IMR-90 (cell line): ENCODE results near the gene NCAPH2.

Source experiments
- BHLHE40 ChIP-seq: fragments of 150-350 bp; IDR thresholded peaks from 2 replicates; pipeline ENCODE4 v1.6.1; 2016; ENCODE audit warnings: mild to moderate bottlenecking, low read depth, low read length
- CHD1 ChIP-seq: IDR thresholded peaks from 2 replicates; pipeline ENCODE4 v1.6.1; 2012; ENCODE audit warnings: low read depth, low read length, improper control_type of control experiment
- MAFK ChIP-seq: IDR thresholded peaks from 2 replicates; pipeline ENCODE4 v1.6.1; 2012; ENCODE audit warnings: low read depth, low read length, improper control_type of control experiment
- MXI1 ChIP-seq: IDR thresholded peaks from 2 replicates; pipeline ENCODE4 v1.6.1; 2012; ENCODE audit warnings: low read depth, mild to moderate bottlenecking, low read length, moderate library complexity, borderline replicate concordance
- NFE2L2 ChIP-seq: fragments of 150-350 bp; IDR thresholded peaks from 2 replicates; pipeline ENCODE4 v1.6.1; 2016; ENCODE audit warnings: low read depth, mild to moderate bottlenecking, low read length
- POLR2A ChIP-seq: IDR thresholded peaks from 2 replicates; pipeline ENCODE4 v1.6.1; 2012; ENCODE audit warnings: mild to moderate bottlenecking, low read depth, low read length
- RAD21 ChIP-seq: IDR thresholded peaks from 2 replicates; pipeline ENCODE4 v1.6.1; 2012; ENCODE audit warnings: low read length, improper control_type of control experiment
- RCOR1 ChIP-seq: IDR thresholded peaks from 2 replicates; pipeline ENCODE4 v1.6.1; 2012; ENCODE audit warnings: mild to moderate bottlenecking, low read length, improper control_type of control experiment; ENCODE audit not compliant: insufficient replicate concordance
- RFX5 ChIP-seq: IDR thresholded peaks from 2 replicates; pipeline ENCODE4 v1.8.0; 2012; ENCODE audit warnings: low read depth, mild to moderate bottlenecking, low read length, moderate library complexity
- SMC3 ChIP-seq: fragments of 150-350 bp; IDR thresholded peaks from 2 replicates; pipeline ENCODE4 v1.6.1; 2016; ENCODE audit warnings: low read depth, mild to moderate bottlenecking, antibody characterized with exemption, low read length, moderate library complexity
- TF ChIP-seq, protein P1 (sequence below): conservative IDR thresholded peaks from 2 replicates; pipeline ENCODE4 v1.5.1; 2012; ENCODE audit warnings: mild to moderate bottlenecking, low read depth, low read length, improper control_type of control experiment
- TF ChIP-seq, protein P2 (sequence below): fragments of 150-350 bp; IDR thresholded peaks from 2 replicates; pipeline ENCODE4 v1.6.1; 2016; ENCODE audit warnings: low read depth, mild to moderate bottlenecking, low read length, moderate library complexity, borderline replicate concordance

DNA sequence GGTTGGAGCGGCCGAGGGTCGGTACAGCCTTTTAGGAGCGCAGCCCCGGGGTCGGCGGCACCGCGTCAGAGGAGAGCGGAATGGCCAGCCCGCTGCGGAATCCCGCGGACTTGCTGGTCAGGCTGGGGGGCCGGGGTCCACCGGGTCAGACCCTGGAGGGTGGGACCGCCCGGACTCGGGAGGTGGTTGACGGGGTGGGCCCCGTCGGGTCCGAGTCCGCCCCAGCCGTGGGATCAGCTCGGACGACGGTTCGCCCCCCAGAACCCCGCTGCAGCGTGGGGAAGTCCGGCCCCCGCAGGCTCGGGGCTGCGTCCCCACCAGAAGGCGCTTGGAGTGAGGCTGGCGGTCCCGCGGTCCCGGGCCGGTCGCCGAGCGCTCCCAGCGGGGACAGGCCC is 27.0 kb upstream of the NCAPH2 start:
- TF ChIP-seq, protein P1, sequence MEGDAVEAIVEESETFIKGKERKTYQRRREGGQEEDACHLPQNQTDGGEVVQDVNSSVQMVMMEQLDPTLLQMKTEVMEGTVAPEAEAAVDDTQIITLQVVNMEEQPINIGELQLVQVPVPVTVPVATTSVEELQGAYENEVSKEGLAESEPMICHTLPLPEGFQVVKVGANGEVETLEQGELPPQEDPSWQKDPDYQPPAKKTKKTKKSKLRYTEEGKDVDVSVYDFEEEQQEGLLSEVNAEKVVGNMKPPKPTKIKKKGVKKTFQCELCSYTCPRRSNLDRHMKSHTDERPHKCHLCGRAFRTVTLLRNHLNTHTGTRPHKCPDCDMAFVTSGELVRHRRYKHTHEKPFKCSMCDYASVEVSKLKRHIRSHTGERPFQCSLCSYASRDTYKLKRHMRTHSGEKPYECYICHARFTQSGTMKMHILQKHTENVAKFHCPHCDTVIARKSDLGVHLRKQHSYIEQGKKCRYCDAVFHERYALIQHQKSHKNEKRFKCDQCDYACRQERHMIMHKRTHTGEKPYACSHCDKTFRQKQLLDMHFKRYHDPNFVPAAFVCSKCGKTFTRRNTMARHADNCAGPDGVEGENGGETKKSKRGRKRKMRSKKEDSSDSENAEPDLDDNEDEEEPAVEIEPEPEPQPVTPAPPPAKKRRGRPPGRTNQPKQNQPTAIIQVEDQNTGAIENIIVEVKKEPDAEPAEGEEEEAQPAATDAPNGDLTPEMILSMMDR = no peak
- TF ChIP-seq BHLHE40 = no peak
- TF ChIP-seq POLR2A = no peak
- no peak for TF ChIP-seq CHD1
- no peak for TF ChIP-seq SMC3
- no peak for TF ChIP-seq NFE2L2
- TF ChIP-seq RAD21 = no peak
- no peak for TF ChIP-seq MXI1
- TF ChIP-seq, protein P2, sequence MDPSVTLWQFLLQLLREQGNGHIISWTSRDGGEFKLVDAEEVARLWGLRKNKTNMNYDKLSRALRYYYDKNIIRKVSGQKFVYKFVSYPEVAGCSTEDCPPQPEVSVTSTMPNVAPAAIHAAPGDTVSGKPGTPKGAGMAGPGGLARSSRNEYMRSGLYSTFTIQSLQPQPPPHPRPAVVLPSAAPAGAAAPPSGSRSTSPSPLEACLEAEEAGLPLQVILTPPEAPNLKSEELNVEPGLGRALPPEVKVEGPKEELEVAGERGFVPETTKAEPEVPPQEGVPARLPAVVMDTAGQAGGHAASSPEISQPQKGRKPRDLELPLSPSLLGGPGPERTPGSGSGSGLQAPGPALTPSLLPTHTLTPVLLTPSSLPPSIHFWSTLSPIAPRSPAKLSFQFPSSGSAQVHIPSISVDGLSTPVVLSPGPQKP = no peak
- TF ChIP-seq MAFK = no peak
- no peak for TF ChIP-seq RFX5
- TF ChIP-seq RCOR1 = no peak
